ENCODE results near the gene PUS10. TPM values are rescaled to one million over a fixed set of nuclear protein-coding genes. Genes with fewer than 3 reads are reported as not detected.

The PUS10 gene
- total and polyA plus RNA-seq, 2 of the 8 experiments (the other 6 are each of a cell fraction or from before 2014, with no cell fraction given) = 1.3 to 3.1 TPM

GRCh38 chr2:61014763-61015162 is 3.3 kb downstream of the PUS10 start:
- no peak for FAIRE-seq
- Histone ChIP-seq H3K27ac (ENCODE audit: low read depth, low read length) (no peak overlapping the region), H2BK20ac (ENCODE audit: low read length) (no peak overlapping the region), H3K9ac (replicated peaks in 1 of 4; ENCODE audit: extremely low read depth in 1 of 4, low read depth in 3 of 4, low read length in 3 of 4) (no peak overlapping the region), H3K9me3 (ENCODE audit: insufficient read depth in 2 of 2, low read depth in 1 of 2, low read length in 1 of 2) (no peaks in the 10 kb centered on the region), H3K56ac (replicated peaks; ENCODE audit: insufficient read length, low read depth, low read length) (no peak overlapping the region), H3K79me2 (ENCODE audit: control insufficient read depth in 1 of 2, insufficient read depth in 2 of 2, low read length in 2 of 2) (peaks cover 0 to 18% of the 10 kb centered on the region in 2 experiments; a peak in 2 of 4 replicates), H3K4ac (replicated peaks; ENCODE audit: insufficient read length, low read depth, low read length) (no peak overlapping the region), H3K36me3 (ENCODE audit: control insufficient read depth in 2 of 4, insufficient read depth in 4 of 4, low read length in 3 of 4) (no peaks in the 10 kb centered on the region), H3K14ac (ENCODE audit: insufficient read length) (no peak overlapping the region), H2AK5ac (ENCODE audit: low read depth, low read length) (no peak overlapping the region), H3K27me3 (replicated peaks in 1 of 4; ENCODE audit: control insufficient read depth in 3 of 4, extremely low read depth in 1 of 4, insufficient read depth in 3 of 4, low read length in 3 of 4) (no peaks in the 10 kb centered on the region), H4K8ac (ENCODE audit: extremely low read depth, insufficient read depth, low read length) (no peak overlapping the region), H3K18ac (ENCODE audit: extremely low read depth, low read length) (no peak overlapping the region), H3K4me1 (replicated peaks in 1 of 4; ENCODE audit: control insufficient read depth in 3 of 4, insufficient read depth in 4 of 4, low read length in 3 of 4) (peaks cover 0 to 3% (median 0%) of the 10 kb centered on the region in 4 experiments; a peak in 1 of 7 replicates), H3K4me3 (ENCODE audit: extremely low read depth in 1 of 4, insufficient read depth in 2 of 4, low read depth in 3 of 4, low read length in 4 of 4) (no peak overlapping the region), H4K91ac (replicated peaks; ENCODE audit: insufficient read length, low read length) (no peak overlapping the region), H3K79me1 (ENCODE audit: low read depth, low read length) (no peaks in the 10 kb centered on the region), H4K5ac (ENCODE audit: insufficient read length, low read depth, low read length) (no peak overlapping the region), H2BK12ac (ENCODE audit: low read depth, low read length) (no peak overlapping the region), H3K23me2 (ENCODE audit: low read depth, low read length) (peaks cover 3% of the 10 kb centered on the region; the same call in 1 of the 2 replicates), H3K4me2 (ENCODE audit: insufficient read depth in 1 of 2, low read depth in 2 of 2, low read length in 2 of 2) (no peak overlapping the region), H3K23ac (ENCODE audit: insufficient read length) (no peak overlapping the region), H4K20me1 (replicated peaks in 1 of 2; ENCODE audit: control insufficient read depth in 1 of 2, insufficient read depth in 2 of 2, low read length in 2 of 2) (no peaks in the 10 kb centered on the region), H2BK5ac (ENCODE audit: low read depth, low read length) (no peak overlapping the region), H2AFZ (ENCODE audit: low read length) (no peak overlapping the region), H2BK120ac (replicated peaks; ENCODE audit: low read depth, low read length) (no peak overlapping the region), H2BK15ac (ENCODE audit: low read length) (no peak overlapping the region)
- TF ChIP-seq FOSL1 (IDR thresholded peaks at IDR 0.05; ENCODE audit: insufficient read depth, low read depth, low read length) (no peak), BACH1 (IDR thresholded peaks at IDR 0.05; ENCODE audit: low read length) (no peak), GABPA (IDR thresholded peaks at IDR 0.05; ENCODE audit: borderline replicate concordance, insufficient read depth, low read length) (no peak), TAF1 (IDR thresholded peaks at IDR 0.05; ENCODE audit: low read depth, low read length) (no peak), BRCA1 (IDR thresholded peaks at IDR 0.05; ENCODE audit: low read depth, low read length) (no peak), BCL11A (IDR thresholded peaks at IDR 0.05; ENCODE audit: low read depth in 2 of 2, low read length in 2 of 2) (no peak), RAD21 (IDR thresholded peaks at IDR 0.05 in 1 of 2, conservative IDR thresholded peaks at IDR 0.05 in 1 of 2; ENCODE audit: low read depth in 2 of 2, low read length in 2 of 2) (no peak), TEAD4 (IDR thresholded peaks at IDR 0.05; ENCODE audit: low read depth, low read length) (no peak), EZH2 (IDR thresholded peaks at IDR 0.05; ENCODE audit: low read depth, low read length, severe bottlenecking) (no peak), EP300 (IDR thresholded peaks at IDR 0.05; ENCODE audit: borderline replicate concordance in 1 of 2, low read depth in 2 of 2, low read length in 2 of 2) (no peak), RBBP5 (IDR thresholded peaks at IDR 0.05; ENCODE audit: borderline replicate concordance, low read depth, low read length) (no peak), RFX5 (IDR thresholded peaks at IDR 0.05; ENCODE audit: borderline replicate concordance, low read depth, low read length) (no peak)
- ChIA-PET CTCF (ENCODE audit: partially characterized antibody) (no interaction called here), POLR2A (ENCODE audit: partially characterized antibody) (no interaction called here)
- DNase-seq (ENCODE audit: low read depth in 1 of 2, low spot score in 2 of 2) = no peak
- 87% methylated on average over 3 of the region's 3 CpGs; no CpG with 5 or more reads in 1 of the 2 experiments for WGBS, 2 experiments (ENCODE audit: extremely low coverage in 1 of 2, insufficient coverage in 1 of 2, insufficient read length in 1 of 2, insufficient replicate concordance in 2 of 2, low coverage in 1 of 2, low lambda C conversion rate in 2 of 2, missing lambda C conversion rate in 1 of 2)
